ENCODE data around the gene MMP2.
A peak's percentile ranks its signal among the peaks of the same experiment; 100 is the strongest.

Gene MMP2

DNA sequence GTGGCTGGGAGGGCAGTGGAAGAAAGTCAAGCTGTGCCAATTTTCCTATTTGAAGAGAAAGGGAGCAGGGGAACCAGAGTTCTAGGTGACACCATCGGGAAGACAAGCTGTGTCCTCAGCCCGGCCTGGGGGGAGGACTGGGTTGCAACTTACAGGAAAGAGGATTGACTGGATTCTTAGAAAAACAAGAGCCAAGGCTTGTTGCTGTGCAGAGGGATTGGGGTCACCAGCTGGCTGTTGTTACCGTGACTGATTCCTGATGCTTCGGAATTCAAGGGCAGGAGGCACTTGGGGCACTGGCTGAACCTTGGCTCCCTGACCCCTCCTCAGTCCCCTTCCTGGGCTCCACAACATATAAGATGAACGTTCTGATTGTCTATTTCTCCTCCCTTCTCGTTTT, 16.8 kb upstream of the MMP2 start:
- no peaks in the 10 kb centered on the region for H3K9me3 Mint-ChIP-seq
- no peak for DNase-seq
- peaks cover 8% of the 10 kb centered on the region for H3K27me3 Mint-ChIP-seq
- ATAC-seq: no peak
- H3K27ac Mint-ChIP-seq: no peak overlapping the region
- no peaks in the 10 kb centered on the region for H3K4me1 Mint-ChIP-seq
- no peak overlapping the region for H3K4me3 Mint-ChIP-seq

DNA sequence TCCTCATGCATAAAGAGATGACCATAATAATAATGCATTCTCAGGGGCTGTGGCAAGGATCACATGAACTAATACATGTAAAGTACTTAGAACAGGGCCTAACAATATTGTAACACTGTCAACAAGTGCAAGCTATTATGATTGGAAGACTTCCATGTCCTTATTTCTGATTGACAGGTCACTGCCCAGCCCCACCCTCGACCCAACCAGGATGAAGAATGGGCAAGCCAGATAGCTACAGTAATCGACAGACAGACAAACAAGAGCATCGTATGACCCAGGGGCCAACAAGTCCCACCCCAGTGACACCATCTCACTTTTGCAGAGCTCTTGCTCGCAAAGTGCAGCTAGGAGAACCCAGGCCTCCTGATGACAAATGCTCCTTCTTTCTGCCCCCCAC, 14.6 kb upstream of the MMP2 start:
- no peak for DNase-seq
- Mint-ChIP-seq H3K4me1 (no peaks in the 10 kb centered on the region), H3K9me3 (no peaks in the 10 kb centered on the region), H3K27ac (no peak overlapping the region), H3K4me3 (no peak overlapping the region), H3K27me3 (peaks cover 8% of the 10 kb centered on the region)
- ATAC-seq: no peak

DNA sequence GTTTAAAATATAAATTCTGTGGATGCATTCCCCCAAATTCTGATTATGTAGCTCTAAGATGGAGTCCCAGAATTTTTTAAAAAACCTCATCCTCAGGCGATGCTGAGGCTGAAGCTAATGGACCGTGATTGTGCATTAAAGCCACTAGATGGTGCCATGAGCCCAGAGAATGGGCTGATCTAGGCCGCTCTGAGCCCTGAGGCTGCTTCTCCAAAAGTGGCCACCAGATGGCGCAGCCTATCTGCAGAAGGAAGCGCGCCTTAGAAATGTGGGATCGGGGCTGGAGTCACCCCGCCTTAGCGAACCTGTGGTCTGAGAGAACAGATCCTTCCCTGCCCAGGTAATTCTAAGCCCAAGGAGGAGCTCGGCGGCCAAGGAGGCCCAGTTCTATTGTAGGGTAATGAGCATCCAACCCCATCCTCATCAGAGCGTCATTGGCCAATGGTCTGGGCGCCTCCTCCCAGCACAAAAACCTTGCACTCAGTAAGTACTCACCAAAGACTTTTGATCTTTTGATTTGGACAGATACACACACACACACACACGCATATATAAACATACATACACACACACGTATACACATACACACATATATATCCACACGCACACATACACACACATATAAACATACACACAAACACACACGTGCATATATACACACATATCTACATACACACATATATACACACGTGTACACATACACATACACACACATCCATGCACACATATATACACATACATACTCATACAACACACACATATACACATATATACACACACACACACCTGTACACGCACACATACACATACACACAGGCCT, 13.7 kb upstream of the MMP2 start:
- Mint-ChIP-seq H3K27ac (no peak overlapping the region), H3K4me3 (no peak overlapping the region), H3K9me3 (no peaks in the 10 kb centered on the region), H3K4me1 (no peaks in the 10 kb centered on the region), H3K27me3 (peaks cover 8% of the 10 kb centered on the region)
- DNase-seq: peak; percentile 76 to 77
- ATAC-seq: peak; percentile 90

DNA sequence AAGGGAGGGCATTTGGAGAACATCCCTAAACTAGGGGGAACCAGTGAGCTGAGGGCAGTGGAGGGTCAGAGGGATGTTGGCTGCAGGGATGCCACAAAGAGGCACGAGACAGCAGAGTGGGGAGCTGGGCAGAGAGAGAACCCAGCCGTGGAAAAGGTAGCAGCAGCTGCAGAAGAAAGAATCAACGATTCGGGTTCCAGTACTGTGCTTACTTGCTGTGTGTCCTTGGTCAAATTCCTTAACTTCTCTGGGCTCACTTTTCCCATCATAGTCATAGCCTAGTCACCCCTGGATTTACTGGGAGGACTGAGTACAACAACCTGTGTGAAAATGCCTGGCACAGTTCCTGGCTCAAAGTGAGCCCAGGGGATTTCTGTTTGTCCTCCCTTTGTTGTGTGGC, 12.8 kb upstream of the MMP2 start:
- H3K4me3 Mint-ChIP-seq: no peak overlapping the region
- no peak for DNase-seq
- ATAC-seq: no peak
- no peak overlapping the region for H3K27ac Mint-ChIP-seq
- H3K4me1 Mint-ChIP-seq: peaks cover under 1% of the 10 kb centered on the region
- peaks cover 9% of the 10 kb centered on the region for H3K27me3 Mint-ChIP-seq
- no peaks in the 10 kb centered on the region for H3K9me3 Mint-ChIP-seq

DNA sequence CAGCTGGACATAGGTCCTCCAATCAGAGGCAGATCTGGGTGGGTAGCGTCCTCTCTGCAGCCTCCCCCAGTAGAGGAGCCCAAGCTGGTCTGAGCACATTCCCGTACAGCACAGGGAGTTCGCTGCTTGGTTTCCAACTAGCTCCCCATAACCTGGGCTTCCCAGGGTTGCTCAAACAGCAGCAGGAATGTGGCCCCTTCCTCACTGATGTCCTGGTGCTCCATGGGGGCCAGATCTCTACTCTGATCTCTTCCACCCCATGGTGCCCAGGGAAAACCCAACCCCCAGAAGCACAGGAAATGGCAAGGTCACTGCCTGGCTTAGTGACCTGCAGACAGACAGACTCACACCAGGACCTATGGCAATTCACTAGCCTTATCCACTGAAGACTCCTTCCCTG, 11.1 kb upstream of the MMP2 start:
- no peak for DNase-seq
- H3K4me1 Mint-ChIP-seq: peaks cover 5% of the 10 kb centered on the region
- ATAC-seq: no peak
- no peaks in the 10 kb centered on the region for H3K9me3 Mint-ChIP-seq
- no peak overlapping the region for H3K27ac Mint-ChIP-seq
- peaks cover 16% of the 10 kb centered on the region for H3K27me3 Mint-ChIP-seq
- H3K4me3 Mint-ChIP-seq: no peak overlapping the region

DNA sequence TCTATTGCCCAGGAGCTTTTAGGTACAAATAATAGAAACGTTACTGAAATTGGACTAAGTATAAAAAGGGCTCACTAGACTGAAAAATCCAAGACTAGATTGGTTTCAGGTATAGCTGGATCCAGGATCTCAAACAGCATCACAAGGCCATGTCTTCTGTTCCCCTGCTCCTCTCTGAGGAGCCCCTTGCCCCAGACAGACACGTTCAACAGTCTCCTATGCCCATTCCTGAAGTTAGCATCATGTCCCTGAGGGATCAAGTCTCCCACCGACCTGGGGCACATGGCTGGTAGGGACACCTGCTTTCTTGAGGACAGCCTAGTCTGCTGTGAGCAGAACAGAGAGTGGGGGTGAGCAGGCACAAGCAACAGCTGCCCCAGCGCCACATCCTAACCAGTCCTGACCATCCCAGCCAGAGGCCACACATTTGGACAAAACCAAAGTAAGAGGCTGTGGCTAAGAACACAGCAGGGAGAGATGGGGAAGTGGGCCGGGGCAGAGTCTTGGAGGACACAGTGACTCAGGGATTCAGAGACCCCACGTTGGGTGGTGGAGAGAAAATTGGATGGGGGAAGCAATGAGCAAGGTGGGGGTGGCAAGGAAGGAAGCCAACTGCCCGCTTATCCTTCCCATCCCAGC, 10.5 kb upstream of the MMP2 start:
- Mint-ChIP-seq H3K9me3 (no peaks in the 10 kb centered on the region), H3K4me3 (no peak overlapping the region), H3K27ac (no peak overlapping the region), H3K27me3 (peaks cover 14% of the 10 kb centered on the region), H3K4me1 (peaks cover 5% of the 10 kb centered on the region)
- ATAC-seq: no peak
- no peak for DNase-seq

DNA sequence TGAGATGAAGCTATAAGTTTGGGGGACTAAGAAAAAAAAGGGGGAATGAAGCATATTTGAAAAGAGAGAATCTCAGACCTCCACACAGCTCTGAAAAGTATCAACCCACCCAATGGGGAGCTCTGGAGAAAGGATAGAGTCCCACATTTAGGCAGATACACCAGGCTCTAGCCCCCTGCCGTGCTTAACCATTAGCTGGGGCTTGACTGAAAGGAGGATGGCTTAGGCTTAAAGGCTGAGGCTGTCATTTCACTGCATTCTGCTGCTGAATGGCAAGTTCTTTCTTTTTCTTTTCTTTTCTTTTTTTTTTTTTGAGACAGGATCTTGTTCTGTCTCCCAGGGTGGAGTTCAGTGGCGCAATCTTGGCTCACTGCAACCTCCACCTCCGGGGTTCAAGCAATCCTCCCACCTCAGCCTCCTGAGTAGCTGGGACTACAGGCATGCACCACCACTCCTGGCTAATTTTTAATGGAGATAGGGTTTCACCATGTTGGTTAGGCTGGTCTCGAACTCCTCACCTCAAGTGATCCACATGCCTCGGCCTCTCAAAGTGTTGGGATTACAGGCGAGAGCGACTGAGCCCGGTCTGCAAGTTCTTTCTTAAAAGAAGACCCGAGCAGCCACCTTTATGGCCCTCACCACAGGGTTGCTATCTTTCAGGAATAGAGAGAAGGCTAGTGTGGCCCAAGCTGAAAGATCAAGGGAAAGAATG, 9.0 kb upstream of the MMP2 start:
- Mint-ChIP-seq H3K27ac (no peak overlapping the region), H3K4me3 (no peak overlapping the region), H3K27me3 (peaks cover 7% of the 10 kb centered on the region), H3K9me3 (no peaks in the 10 kb centered on the region), H3K4me1 (peaks cover 5% of the 10 kb centered on the region)
- DNase-seq (no peak), ATAC-seq (no peak)

DNA sequence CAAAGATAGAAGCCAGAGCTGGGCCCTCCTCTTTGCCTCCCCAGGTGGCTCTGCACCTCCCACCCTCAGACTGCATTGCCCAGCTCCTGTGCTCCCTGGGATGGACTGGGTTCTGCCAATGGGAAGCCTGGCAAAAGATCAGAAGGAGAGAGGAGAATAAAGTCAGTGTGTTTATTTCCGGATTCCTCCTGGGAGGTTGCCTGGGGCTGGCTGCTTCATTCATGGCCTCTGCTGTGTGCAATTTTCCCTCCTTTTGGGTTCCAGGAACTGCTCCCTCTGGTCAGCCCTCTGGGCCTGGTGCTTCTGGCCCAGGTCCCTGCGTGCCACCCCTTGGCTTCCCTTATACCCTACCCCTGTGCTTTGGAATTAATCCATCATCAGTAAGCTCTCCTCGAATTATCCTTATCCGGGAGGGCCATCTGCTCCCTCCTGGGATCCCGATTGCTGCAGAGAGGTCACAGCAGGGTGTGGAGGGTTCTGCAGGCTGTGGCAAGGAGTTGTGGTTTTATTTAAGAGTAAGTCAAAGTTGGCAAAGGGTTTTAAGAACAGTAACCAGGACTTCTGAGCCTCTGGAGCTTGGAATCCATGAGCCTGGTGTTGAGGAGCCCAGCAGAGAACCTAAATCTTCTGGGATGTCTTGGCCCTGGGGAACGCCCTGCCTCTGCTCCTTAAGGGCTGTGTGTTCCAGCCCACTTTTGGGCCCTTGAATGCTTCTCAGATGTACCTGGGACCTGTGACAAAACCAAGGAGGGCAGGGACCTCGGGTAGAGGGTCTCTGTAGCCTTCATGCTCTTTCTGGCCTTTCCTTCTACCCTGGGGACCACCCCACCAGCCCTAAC, 8.2 kb upstream of the MMP2 start:
- ATAC-seq: no peak
- Mint-ChIP-seq H3K4me3 (no peak overlapping the region), H3K27ac (no peak overlapping the region), H3K4me1 (peaks cover 5% of the 10 kb centered on the region), H3K9me3 (no peaks in the 10 kb centered on the region), H3K27me3 (peaks cover 10% of the 10 kb centered on the region)
- DNase-seq: no peak

DNA sequence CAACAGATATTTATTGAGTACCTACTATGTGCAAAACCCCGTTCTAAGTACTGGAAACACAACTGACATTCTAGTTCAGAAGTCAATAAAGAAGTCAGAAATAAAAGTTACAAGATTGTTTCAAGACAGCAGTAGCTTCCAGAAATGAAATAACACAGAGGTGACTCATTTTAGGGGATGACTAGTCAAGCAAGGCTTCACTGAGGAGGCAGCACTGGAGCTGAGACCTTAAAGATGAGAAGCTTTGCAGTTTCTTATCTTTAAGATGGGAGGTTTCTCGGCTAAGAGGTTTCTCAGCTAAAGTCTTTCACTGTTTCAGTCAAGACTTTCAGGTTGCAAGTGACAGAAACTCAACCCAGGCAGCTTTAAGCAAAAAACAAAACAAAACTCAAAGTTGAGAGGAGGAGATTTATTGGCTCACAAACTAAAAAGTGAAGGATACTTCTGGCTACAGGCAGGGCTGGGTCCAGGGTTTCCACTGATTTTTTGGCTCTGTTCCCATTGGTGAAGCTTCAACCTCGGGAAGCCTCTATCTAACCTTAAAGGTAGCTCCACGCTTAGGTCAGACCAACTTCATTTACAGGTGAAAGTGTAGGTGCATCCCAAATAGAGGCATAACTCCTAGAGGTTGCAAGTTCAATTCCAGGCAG, 7.4 kb upstream of the MMP2 start:
- Mint-ChIP-seq H3K4me1 (peaks cover 5% of the 10 kb centered on the region), H3K27ac (no peak overlapping the region), H3K4me3 (no peak overlapping the region), H3K9me3 (no peaks in the 10 kb centered on the region), H3K27me3 (peaks cover 18% of the 10 kb centered on the region)
- DNase-seq (no peak), ATAC-seq (peak; percentile 57)

DNA sequence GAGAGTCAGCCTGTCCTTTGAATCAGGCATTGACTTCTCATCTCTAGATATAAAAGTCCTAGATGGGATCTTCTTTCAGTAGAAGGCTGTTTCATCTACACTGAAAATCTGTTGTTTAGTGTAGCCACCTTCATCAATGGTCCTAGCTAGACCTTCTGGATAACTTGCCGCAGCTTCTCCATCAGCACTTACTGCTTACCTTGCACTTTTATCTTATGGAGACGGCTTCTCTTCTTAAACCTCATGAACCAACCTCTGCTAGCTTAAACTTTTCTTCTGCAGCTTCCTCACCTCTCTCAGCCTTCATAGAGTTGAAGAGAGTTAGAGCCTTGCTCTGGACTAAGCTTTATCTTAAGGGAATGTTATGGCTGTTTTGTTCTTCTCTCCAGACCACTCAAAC, 5.4 kb upstream of the MMP2 start:
- no peaks in the 10 kb centered on the region for H3K9me3 Mint-ChIP-seq
- peaks cover 38% of the 10 kb centered on the region for H3K27me3 Mint-ChIP-seq
- H3K4me3 Mint-ChIP-seq: no peak overlapping the region
- DNase-seq (no peak), ATAC-seq (no peak)
- peaks cover 7% of the 10 kb centered on the region for H3K4me1 Mint-ChIP-seq
- H3K27ac Mint-ChIP-seq: no peak overlapping the region

DNA sequence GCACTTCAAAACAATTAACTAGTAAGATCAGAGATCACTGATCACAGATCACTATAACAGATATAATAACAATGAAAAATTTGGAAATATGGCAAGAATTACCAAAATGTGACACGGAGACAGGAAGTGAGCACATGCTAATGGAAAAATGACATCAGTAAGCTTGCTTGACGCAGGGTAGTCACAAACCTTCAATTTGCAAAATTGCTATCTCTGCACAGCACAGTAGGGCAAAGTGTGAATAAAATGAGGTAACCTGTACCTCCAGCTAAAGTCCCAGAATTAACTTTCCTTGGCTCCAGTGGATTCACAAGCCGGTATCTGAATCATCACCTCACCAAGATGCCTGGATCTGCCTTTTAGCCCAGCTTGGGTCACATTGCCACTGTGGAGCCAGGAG, 4.2 kb upstream of the MMP2 start:
- ATAC-seq: no peak
- peaks cover 51% of the 10 kb centered on the region for H3K27me3 Mint-ChIP-seq

DNA sequence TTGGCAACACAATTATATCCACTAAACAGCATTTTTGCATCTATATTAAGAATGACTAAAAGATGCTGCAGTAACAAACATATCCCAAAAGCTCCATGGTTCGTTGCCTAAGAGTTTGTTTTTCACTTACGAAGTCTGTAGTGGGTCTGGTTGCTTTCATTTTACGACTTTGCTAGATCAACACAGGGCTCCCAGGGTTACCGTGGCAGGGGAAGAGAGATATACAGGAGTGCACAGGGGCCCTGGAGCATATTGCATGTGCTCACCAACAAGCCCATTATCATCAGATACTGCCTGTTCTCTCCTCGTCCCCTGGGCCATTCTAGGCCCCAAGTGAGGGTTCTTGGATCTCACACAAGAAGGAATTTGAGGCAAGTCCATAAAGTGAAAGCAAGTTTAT, 3.1 kb upstream of the MMP2 start:
- no peaks in the 10 kb centered on the region for H3K9me3 Mint-ChIP-seq
- H3K4me3 Mint-ChIP-seq: no peak overlapping the region
- ATAC-seq: no peak

More for the DNA sequence above, 4.2 kb upstream of the MMP2 start:
- no peak overlapping the region for H3K27ac Mint-ChIP-seq
- H3K4me3 Mint-ChIP-seq: no peak overlapping the region
- no peak for DNase-seq
- H3K4me1 Mint-ChIP-seq: peaks cover 10% of the 10 kb centered on the region
- no peaks in the 10 kb centered on the region for H3K9me3 Mint-ChIP-seq

DNA sequence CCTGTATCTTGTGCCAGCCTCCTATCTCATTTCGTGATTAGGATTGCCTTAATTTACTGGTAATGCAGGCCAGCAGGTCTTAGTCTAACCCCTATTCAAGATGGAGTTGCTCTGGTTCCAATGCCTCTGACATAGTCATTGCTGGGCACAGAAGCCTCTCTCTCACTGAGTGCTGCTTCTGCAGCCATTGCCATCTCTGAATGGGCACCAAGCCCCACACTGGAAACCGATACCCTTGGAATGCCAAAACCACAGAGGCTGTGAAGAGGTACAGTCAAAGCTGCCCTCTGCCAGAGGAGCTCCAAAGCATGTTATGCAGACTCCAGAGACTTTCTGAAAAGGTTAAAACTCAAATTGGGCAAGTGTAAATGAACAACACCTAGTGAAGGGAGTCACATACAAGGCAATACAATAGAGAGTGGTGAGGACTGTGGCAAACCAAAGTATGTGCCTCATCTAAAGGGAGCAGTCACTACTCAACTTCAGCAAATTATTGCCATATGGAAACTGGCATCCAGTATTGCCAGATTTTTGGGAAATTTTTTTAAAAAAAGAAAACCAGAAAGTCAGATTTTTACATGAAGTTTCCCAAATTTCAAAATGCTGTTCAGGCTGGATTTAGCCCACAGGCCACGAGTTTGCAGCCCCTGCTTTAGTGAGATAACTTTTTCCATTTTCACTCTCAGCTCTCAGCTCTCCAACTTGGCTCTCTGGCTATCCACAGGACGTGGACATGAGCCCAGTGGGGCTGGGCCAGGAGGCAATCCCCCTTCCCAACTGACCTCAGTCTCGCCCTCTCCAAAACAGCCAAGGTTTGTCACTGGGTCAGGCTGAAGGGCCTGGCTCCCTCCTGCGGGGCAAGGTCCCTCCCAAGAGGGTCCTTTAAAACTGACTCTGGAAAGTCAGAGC, 2.1 kb upstream of the MMP2 start:
- Mint-ChIP-seq H3K9me3 (no peaks in the 10 kb centered on the region), H3K4me1 (peaks cover 5% of the 10 kb centered on the region), H3K27ac (no peak overlapping the region), H3K27me3 (peaks cover 57% of the 10 kb centered on the region), H3K4me3 (no peak overlapping the region)
- DNase-seq (no peak), ATAC-seq (no peak)

More for the DNA sequence above, 3.1 kb upstream of the MMP2 start:
- Mint-ChIP-seq H3K27ac (peak overlapping the region in 1 of 2 donors; percentile 30), H3K4me1 (peaks cover 10% of the 10 kb centered on the region), H3K27me3 (peaks cover 62% of the 10 kb centered on the region)
- no peak for DNase-seq

DNA sequence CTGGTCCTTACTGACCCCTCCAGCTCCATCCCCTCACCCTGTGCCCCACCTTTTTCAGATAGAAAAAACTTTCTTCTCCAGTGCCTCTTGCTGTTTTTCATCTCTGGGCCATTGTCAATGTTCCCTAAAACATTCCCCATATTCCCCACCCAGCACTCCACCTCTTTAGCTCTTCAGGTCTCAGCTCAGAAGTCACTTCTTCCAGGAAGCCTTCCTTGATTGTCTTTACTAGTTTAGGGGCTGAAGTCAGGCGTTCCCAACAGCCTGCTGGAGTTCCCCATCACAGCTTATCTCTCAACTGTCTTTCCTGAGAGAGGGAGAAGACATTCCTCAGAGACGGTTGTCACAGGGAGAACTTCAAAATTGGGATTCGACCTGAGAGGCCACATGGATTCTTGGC, 1.3 kb upstream of the MMP2 start:
- no peak overlapping the region for H3K27ac Mint-ChIP-seq
- no peak overlapping the region for H3K4me3 Mint-ChIP-seq
- no peaks in the 10 kb centered on the region for H3K9me3 Mint-ChIP-seq
- ATAC-seq (no peak), DNase-seq (no peak)
- peaks cover 57% of the 10 kb centered on the region for H3K27me3 Mint-ChIP-seq
- H3K4me1 Mint-ChIP-seq: peaks cover 5% of the 10 kb centered on the region
